Liver (tissue), 3 donors: ENCODE measurements around the gene RAB3C.

Experiments used
- CTCF ChIP-seq: fragments of 150-350 bp; IDR thresholded peaks from 2 replicates; pipeline ENCODE4 v1.5.1; 2017; ENCODE audit warnings: improper control_type of control experiment, low read depth, low read length; ENCODE audit not compliant: missing input control
- GABPA ChIP-seq, 2 donors: IDR thresholded peaks in 1 of 2; conservative IDR thresholded peaks in 1 of 2; 2 replicates each; pipeline ENCODE4 v1.6.1; 2016; ENCODE audit warnings: antibody characterized with exemption in 2 of 2, mild to moderate bottlenecking in 1 of 2, moderate library complexity in 1 of 2
- MAX ChIP-seq: IDR thresholded peaks from 2 replicates; pipeline ENCODE4 v1.6.1; 2016; ENCODE audit warnings: antibody characterized with exemption
- RXRA ChIP-seq, 2 donors: IDR thresholded peaks; 2 replicates each; pipeline ENCODE4 v1.6.1; 2017 to 2018; ENCODE audit warnings: antibody characterized with exemption in 2 of 2, mild to moderate bottlenecking in 1 of 2
- SP1 ChIP-seq: IDR thresholded peaks from 2 replicates; pipeline ENCODE4 v1.6.1; 2018; ENCODE audit warnings: antibody characterized with exemption, mild to moderate bottlenecking
- TAF1 ChIP-seq: conservative IDR thresholded peaks from 2 replicates; pipeline ENCODE4 v1.6.1; 2016; ENCODE audit warnings: antibody characterized with exemption, mild to moderate bottlenecking
- YY1 ChIP-seq: IDR thresholded peaks from 2 replicates; pipeline ENCODE4 v1.6.1; 2016; ENCODE audit warnings: antibody characterized with exemption, mild to moderate bottlenecking
- donor health status: healthy.
- donor health status: healthy.

GRCh38 chr5:58898538-58898937 is 315.7 kb downstream of the RAB3C start:
- no peak for TF ChIP-seq TAF1
- no peak for TF ChIP-seq RXRA (IDR thresholded peaks at IDR 0.05)
- TF ChIP-seq SP1, result no peak
- no peak for TF ChIP-seq YY1
- no peak for TF ChIP-seq MAX
- no peak for TF ChIP-seq CTCF
- TF ChIP-seq GABPA (IDR thresholded peaks at IDR 0.05 in 1 of 2, conservative IDR thresholded peaks at IDR 0.05 in 1 of 2), result no peak
